Measurements from ENCODE around the gene LIG3.

DNA sequence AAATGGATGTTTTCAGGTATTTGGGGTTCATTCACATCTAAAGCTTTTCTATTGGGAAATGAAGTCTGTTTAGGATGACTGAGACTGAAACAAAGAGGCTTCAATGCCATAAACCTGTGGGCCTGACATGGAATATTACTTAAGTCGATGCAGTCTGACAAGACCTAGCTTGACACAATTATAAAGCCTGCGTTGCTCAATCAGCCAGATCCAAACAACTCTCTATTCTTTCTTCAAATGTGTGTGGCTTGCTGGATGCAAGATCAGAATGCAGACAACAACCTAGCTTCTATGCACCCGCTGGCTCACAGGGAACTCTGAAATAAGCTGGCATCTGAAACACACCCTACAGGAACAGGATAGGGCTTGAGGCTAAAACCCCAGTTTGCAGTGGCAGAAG lies 43.2 kb downstream of the LIG3 start:
- TF ChIP-seq EZH2 (IDR thresholded peaks at IDR 0.05; ENCODE audit: borderline replicate concordance, low read depth, low read length, severe bottlenecking): no peak
- TF ChIP-seq, protein P1, sequence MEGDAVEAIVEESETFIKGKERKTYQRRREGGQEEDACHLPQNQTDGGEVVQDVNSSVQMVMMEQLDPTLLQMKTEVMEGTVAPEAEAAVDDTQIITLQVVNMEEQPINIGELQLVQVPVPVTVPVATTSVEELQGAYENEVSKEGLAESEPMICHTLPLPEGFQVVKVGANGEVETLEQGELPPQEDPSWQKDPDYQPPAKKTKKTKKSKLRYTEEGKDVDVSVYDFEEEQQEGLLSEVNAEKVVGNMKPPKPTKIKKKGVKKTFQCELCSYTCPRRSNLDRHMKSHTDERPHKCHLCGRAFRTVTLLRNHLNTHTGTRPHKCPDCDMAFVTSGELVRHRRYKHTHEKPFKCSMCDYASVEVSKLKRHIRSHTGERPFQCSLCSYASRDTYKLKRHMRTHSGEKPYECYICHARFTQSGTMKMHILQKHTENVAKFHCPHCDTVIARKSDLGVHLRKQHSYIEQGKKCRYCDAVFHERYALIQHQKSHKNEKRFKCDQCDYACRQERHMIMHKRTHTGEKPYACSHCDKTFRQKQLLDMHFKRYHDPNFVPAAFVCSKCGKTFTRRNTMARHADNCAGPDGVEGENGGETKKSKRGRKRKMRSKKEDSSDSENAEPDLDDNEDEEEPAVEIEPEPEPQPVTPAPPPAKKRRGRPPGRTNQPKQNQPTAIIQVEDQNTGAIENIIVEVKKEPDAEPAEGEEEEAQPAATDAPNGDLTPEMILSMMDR (IDR thresholded peaks at IDR 0.05; ENCODE audit: borderline replicate concordance, extremely low read depth, low read length, poor library complexity, severe bottlenecking): no peak
